PC-9 (cell line): ENCODE measurements around the gene CCDC71L. TPM values are rescaled to one million over a fixed set of nuclear protein-coding genes. Genes with fewer than 3 reads are reported as not detected.

Experiments used
- BruUV-seq: library from RNA; stranded (reverse); fragments of 400-500 nt; replicated peaks from 2 replicates; lab custom pipeline; 2021; lab: Mats Ljungman, UMichigan
- CTCF ChIA-PET: fragments of 300-600 bp; sonication (Branson Sonifier 250); formaldehyde crosslinking; loops from one replicate; lab custom pipeline; 2022; ENCODE audit warnings: antibody characterized with exemption; lab: Charles Lee
- POLR2A ChIA-PET: fragments of 300-600 bp; sonication (Branson Sonifier 250); formaldehyde crosslinking; loops from one replicate; lab custom pipeline; 2022; ENCODE audit warnings: antibody characterized with exemption; ENCODE audit not compliant: unreplicated experiment; lab: Charles Lee
- DNase-seq, 2 experiments: peaks; one replicate each; pipeline versions ENCODE4 v3.0.0 to v3.0.0-alpha.2; 2015 to 2022; ENCODE audit warnings: mixed read lengths in 1 of 2
- H2AFZ ChIP-seq: fragments of 200-600 bp; sonication (generic); 2 replicates; pipeline ENCODE4 v1.8.1; 2017; ENCODE audit warnings: antibody characterized with exemption
- H3F3A ChIP-seq: fragments of 200-600 bp; sonication (generic); 2 replicates; pipeline ENCODE4 v1.8.1; 2017; ENCODE audit warnings: antibody characterized with exemption, mild to moderate bottlenecking, low read depth; ENCODE audit not compliant: insufficient read depth
- H3K27ac ChIP-seq: fragments of 200-600 bp; sonication (generic); 2 replicates; pipeline ENCODE4 v1.6.1; 2016; ENCODE audit warnings: mixed run types
- H3K27me3 ChIP-seq: fragments of 200-600 bp; sonication (generic); 2 replicates; pipeline ENCODE4 v1.6.1; 2016; ENCODE audit warnings: low read depth, mixed run types; ENCODE audit not compliant: insufficient read depth
- H3K36me3 ChIP-seq: fragments of 200-600 bp; sonication (generic); 2 replicates; pipeline ENCODE4 v1.6.1; 2016; ENCODE audit warnings: low read depth, mixed run types
- H3K4me1 ChIP-seq: fragments of 200-600 bp; sonication (generic); replicated peaks from 2 replicates; pipeline ENCODE4 v1.6.1; 2016; ENCODE audit warnings: mixed run types; ENCODE audit not compliant: insufficient read depth
- H3K4me2 ChIP-seq: fragments of 200-600 bp; sonication (generic); 2 replicates; pipeline ENCODE4 v1.6.1; 2017; ENCODE audit warnings: mixed run types
- H3K4me3 ChIP-seq: fragments of 200-600 bp; sonication (generic); 2 replicates; pipeline ENCODE4 v1.6.1; 2016; ENCODE audit warnings: mixed run types
- H3K79me2 ChIP-seq: fragments of 200-600 bp; sonication (generic); 2 replicates; pipeline ENCODE4 v1.6.1; 2017; ENCODE audit warnings: low read depth, mixed run types
- H3K9me2 ChIP-seq: fragments of 200-600 bp; sonication (generic); 2 replicates; pipeline ENCODE4 v1.8.1; 2017; ENCODE audit warnings: mild to moderate bottlenecking; ENCODE audit not compliant: insufficient read depth
- H3K9me3 ChIP-seq: fragments of 200-600 bp; sonication (generic); 2 replicates; pipeline ENCODE4 v1.8.1; 2016; ENCODE audit warnings: low read depth; ENCODE audit not compliant: insufficient read depth
- H4K20me1 ChIP-seq: fragments of 200-600 bp; sonication (generic); 2 replicates; pipeline ENCODE4 v1.8.1; 2017; ENCODE audit not compliant: insufficient read depth
- CTCF ChIP-seq: fragments of 200-600 bp; sonication (generic); conservative IDR thresholded peaks from 2 replicates; pipeline ENCODE4 v1.6.1; 2017; ENCODE audit warnings: mixed run types, antibody characterized with exemption, mild to moderate bottlenecking, moderate library complexity
- EZH2 ChIP-seq: fragments of 200-600 bp; sonication (generic); IDR thresholded peaks from 2 replicates; pipeline ENCODE4 v1.8.0; 2017; ENCODE audit warnings: antibody characterized with exemption, low read depth
- intact Hi-C: fragments of 100-400 bp; cut with micrococcal nuclease; formaldehyde crosslinking; loops from one replicate; pipeline ENCODE4 v1.10.0; 2022; ENCODE audit not compliant: unreplicated experiment
- total RNA-seq: library from RNA; stranded (reverse); gene quantifications from 2 replicates; pipeline ENCODE4 v1.2.3, GENCODE V29; 2021

Gene CCDC71L
- total RNA-seq, 1 experiment from 2014 or later: 18.4 TPM

GRCh38 chr7:106612432-106612831, 48.5 kb downstream of the CCDC71L start:
- Histone ChIP-seq H3K4me2 (no peak overlapping the region), H3K79me2 (no peaks in the 10 kb centered on the region), H3K9me3 (no peaks in the 10 kb centered on the region), H4K20me1 (no peaks in the 10 kb centered on the region), H3K9me2 (no peaks in the 10 kb centered on the region), H3K4me3 (no peak overlapping the region), H3K27me3 (no peaks in the 10 kb centered on the region), H3K27ac (no peak overlapping the region), H3K4me1 (no peaks in the 10 kb centered on the region), H3K36me3 (no peaks in the 10 kb centered on the region), H2AFZ (no peak overlapping the region), H3F3A (no peaks in the 10 kb centered on the region)
- POLR2A ChIA-PET: no interaction called here
- TF ChIP-seq EZH2: no peak
- TF ChIP-seq CTCF: no peak
- CTCF ChIA-PET: no interaction called here
- no TSS peak for BruUV-seq
- DNase-seq: no peak
- intact Hi-C loops: no loop called here

- H3K79me2 ChIP-seq: no peaks in the 10 kb centered on the region
- no peak for TF ChIP-seq EZH2
- TF ChIP-seq CTCF: no peak
- no peaks in the 10 kb centered on the region for H3K27me3 ChIP-seq
- no peaks in the 10 kb centered on the region for H3K9me2 ChIP-seq
- POLR2A ChIA-PET: no interaction called here
- CTCF ChIA-PET: no interaction called here
- no peaks in the 10 kb centered on the region for H3F3A ChIP-seq
- no TSS peak for BruUV-seq
- no peak overlapping the region for H3K4me2 ChIP-seq
- H3K4me1 ChIP-seq: no peaks in the 10 kb centered on the region
- H3K4me3 ChIP-seq: no peak overlapping the region
- no peak overlapping the region for H2AFZ ChIP-seq
- intact Hi-C loops: no loop called here
- H3K9me3 ChIP-seq: no peaks in the 10 kb centered on the region
- no peak overlapping the region for H3K27ac ChIP-seq
- DNase-seq: no peak
- no peaks in the 10 kb centered on the region for H3K36me3 ChIP-seq
- H4K20me1 ChIP-seq: no peaks in the 10 kb centered on the region
Observed at GRCh38 chr7:106611911-106612310, 49.0 kb downstream of the CCDC71L start.

GRCh38 chr7:106610996-106611886, 49.7 kb downstream of the CCDC71L start:
- intact Hi-C loops: no loop called here
- Histone ChIP-seq H3K9me2 (no peaks in the 10 kb centered on the region), H3K4me1 (no peaks in the 10 kb centered on the region), H3K9me3 (no peaks in the 10 kb centered on the region), H3K36me3 (no peaks in the 10 kb centered on the region), H2AFZ (no peak overlapping the region), H3K27ac (no peak overlapping the region), H4K20me1 (no peaks in the 10 kb centered on the region), H3K27me3 (no peaks in the 10 kb centered on the region), H3F3A (no peaks in the 10 kb centered on the region), H3K4me3 (no peak overlapping the region), H3K4me2 (no peak overlapping the region), H3K79me2 (no peaks in the 10 kb centered on the region)
- TF ChIP-seq CTCF (no peak), EZH2 (no peak)
- ChIA-PET POLR2A (interaction anchor here (0.7 kb wide), 1 partner anchor 555 kb away, joined by 7 read pairs; no protein-coding TSS in a partner anchor), CTCF (no interaction called here)
- BruUV-seq: no TSS peak
- DNase-seq: peak in 1 of 2 experiments; percentile 39
